Nucleus accumbens (tissue), 56 donors: ENCODE data around the gene ARL10.
A peak's percentile ranks its signal among the peaks of the same experiment; 100 is the strongest.

Experiments
- DNase-seq, 56 donors: peaks; one replicate each; lab custom pipeline; 2025; lab: John Stamatoyannopoulos, UW

Gene ARL10

GRCh38 chr5:176408590-176408989 is 43.3 kb downstream of the ARL10 start:
- no peak for DNase-seq

GRCh38 chr5:176409765-176410164 is 44.5 kb downstream of the ARL10 start:
- DNase-seq: no peak

DNA sequence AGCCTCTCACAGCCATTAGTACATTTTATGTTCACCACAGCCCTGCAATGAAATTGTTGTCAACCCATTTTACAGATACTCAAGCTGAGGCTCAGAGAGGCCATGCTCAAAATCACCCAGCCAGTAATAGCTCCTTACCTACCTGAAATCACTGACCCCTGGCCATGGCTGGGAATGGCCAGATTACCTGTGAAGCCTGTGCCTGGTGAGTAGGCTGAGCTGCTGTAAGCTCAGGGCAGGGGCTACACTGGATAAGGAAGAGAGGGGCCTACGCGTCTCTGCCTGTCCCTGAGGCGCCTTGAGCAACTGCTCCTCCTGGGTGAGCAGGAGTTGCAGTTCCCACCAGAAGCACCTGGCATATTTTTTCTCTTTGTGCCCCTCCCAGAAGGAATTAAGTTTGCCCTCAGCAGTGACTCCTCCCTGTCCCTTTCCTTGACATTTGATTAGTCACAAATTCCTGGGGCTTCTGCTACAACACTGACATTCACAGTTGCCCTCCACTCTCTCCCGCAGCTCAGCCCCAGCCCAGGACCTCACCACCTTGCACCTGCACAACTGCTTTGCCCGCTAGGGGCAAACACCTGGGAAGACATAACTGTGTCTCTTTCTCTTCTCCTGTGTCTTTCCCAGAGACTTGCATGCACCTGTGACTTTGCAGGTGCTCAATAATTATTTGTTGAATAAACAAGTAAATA is 45.3 kb downstream of the ARL10 start:
- DNase-seq: no peak

- DNase-seq: no peak
Measured at GRCh38 chr5:176412517-176413254, 47.4 kb downstream of the ARL10 start.

GRCh38 chr5:176413255-176413565 is 47.9 kb downstream of the ARL10 start:
- no peak for DNase-seq

- no peak for DNase-seq
Measured at GRCh38 chr5:176413709-176414191, 48.5 kb downstream of the ARL10 start.

DNA sequence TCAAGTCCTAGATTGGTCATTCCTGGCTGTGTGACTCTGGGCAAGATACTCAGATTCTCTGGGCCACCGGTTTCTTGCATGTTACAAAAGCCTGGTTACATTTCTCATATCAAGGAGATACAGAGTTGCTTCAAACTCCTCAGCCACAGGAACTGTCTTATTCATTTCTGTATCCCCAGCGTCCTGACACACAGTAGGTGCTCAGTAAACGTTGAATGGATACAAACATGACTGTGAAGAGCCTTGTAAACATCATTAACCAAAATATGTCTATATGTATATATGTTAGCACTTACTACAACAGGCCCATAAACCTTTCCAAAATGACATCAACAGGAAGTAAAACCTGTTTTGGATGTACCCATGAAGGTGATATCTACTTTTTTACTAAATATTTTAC is 49.4 kb downstream of the ARL10 start:
- DNase-seq: no peak

DNA sequence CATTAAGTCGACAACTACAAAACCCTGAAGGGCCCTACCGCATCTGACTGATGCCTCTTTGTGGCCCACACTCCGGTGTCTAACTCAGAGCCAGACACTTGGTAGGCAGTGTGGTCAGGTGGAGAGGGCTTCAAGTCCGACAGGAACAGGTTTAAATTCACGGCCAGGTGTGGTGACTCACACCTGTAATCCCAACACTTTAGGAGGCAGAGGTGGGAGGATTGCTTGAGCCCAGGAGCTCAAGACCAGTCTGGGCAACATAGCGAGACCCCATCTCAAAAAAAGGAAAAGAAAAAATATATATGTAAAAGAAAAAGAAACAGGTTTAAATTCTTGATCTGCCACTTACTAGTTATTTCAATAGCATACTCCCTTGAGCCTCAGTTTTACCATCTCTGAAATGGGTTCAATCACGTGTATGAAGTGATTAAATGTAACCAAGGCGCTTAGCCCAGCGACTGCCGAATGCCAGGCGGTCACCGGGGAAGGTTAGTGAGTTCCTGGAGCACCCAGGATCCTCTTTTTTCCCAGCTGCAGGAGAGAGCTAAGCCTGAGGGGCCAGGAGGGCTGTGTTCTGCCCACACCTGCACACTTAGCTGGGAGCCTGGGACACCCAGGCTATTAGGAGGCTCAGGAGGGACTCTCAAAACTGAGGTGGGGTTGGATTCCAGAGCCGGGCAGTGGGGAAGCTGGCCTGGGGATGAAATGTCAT is 50.1 kb downstream of the ARL10 start:
- DNase-seq: peak in 1 of 56 donors; percentile 9

GRCh38 chr5:176415952-176416924 is 51.0 kb downstream of the ARL10 start, which contains the start of gene CLTB:
Gene CLTB (minus strand): TSS chr5:176416539. CDS start chr5:176416363, 176 bp downstream.
- peak in 54 of 56 donors; percentile 31 to 94 (median 78) for DNase-seq

GRCh38 chr5:176416965-176417364 is 51.7 kb downstream of the ARL10 start:
- no peak for DNase-seq

GRCh38 chr5:176418251-176418650 is 53.0 kb downstream of the ARL10 start:
- no peak for DNase-seq

GRCh38 chr5:176420086-176420485 is 54.8 kb downstream of the ARL10 start:
- no peak for DNase-seq

DNA sequence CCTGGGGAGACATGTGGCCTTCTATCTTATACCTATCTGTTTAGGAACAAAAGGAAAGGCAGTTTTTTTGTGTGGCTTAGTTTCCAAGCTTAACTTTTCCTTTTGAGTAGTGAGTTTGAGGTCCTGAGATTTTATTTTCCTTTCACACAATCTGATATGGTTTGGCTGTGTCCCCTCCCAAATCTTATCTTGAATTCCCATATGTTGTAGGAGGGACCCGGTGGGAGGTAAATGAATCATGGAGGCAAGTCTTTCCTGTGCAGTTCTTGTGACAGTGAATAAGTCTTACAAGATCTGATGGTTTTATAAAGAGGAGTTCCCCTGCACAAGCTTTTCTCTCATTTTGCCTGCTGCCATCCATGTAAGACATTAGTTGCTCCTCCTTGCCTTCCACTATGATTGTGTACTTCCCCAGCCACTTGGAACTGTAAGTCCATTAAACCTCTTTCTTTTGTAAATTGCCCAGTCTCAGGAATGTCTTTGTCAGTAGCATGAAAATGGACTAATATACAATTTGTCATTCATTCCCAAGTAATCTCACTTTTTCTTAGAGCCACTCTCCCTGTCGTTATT is 55.8 kb downstream of the ARL10 start:
- no peak for DNase-seq

- no peak for DNase-seq
Measured at GRCh38 chr5:176424181-176424580, 58.9 kb downstream of the ARL10 start.

- DNase-seq: no peak
Measured at GRCh38 chr5:176425138-176425537, 59.9 kb downstream of the ARL10 start.

DNA sequence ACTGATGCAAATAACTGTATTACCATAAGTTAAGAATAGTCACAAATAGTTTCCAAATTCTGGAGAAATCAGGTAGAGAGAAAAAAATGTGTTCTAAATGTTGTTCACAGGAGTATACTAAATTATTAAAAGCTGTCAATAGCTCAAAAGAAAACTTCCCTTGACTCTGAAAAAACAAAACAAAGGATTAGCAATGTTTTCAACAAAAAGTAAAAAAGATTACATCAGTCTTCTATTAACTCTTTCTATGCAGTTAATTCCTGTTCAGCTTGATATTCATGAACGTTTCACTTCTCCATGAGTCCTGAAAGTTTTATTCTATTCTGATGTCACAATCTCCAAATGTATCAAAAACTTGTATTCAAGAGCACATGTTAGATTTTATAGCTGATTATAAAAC is 60.5 kb downstream of the ARL10 start:
- no peak for DNase-seq

GRCh38 chr5:176426876-176427275 is 61.6 kb downstream of the ARL10 start:
- no peak for DNase-seq

DNA sequence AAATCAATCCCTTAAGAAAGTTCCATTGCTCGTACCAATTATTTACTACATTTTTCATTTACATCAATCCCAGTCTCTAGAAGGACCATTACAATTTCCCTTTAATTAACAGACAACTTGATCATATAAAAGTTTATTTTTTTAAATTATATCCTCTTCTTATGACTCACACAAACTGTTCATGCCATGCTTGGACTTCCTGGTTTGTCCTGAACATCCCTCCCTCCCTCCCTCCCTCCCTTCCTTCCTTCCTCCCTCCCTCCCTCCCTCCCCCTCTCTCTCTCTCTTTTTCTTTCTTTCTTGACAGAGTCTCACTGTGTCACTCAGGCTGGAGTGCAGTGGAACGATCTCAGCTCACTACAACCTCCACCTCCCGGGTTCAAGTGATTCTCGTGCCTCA is 62.7 kb downstream of the ARL10 start:
- DNase-seq: no peak

DNA sequence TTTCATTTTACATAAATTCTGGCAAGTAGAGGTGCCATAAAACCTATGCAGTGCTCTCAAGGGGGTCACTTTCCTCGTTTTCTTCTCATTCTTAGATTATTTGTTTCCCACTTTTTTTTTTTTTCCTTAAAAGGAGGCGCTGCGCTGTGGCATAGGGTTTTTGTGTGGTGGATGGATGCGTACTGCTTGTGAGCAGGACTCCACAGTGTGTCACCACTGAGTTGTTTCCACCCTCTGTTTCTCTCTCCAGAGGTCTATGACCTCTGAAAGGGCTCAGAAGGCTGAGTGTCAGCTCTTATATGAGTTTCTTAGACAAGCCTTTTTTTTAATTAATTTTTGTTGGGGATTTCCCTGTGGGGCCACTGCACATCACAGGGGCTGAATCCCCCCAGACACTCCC is 64.7 kb downstream of the ARL10 start:
- no peak for DNase-seq
